Osteocyte (in vitro differentiated cells): ENCODE results near the gene PLA2G7. TPM values are rescaled to one million over a fixed set of nuclear protein-coding genes. Genes with fewer than 3 reads are reported as not detected.

Experiments used
- DNase-seq: peaks from one replicate; pipeline ENCODE4 v3.0.0; 2021; ENCODE audit warnings: mixed read lengths; ENCODE audit not compliant: unreplicated experiment; ENCODE audit errors: extremely low spot score
- H3K27ac Mint-ChIP-seq: one replicate; pipeline ENCODE4 v1.8.0; 2021; ENCODE audit warnings: mild to moderate bottlenecking, mixed read lengths; ENCODE audit not compliant: unreplicated experiment
- H3K27me3 Mint-ChIP-seq: one replicate; pipeline ENCODE4 v1.8.0; 2021; ENCODE audit warnings: mixed read lengths; ENCODE audit not compliant: unreplicated experiment
- H3K36me3 Mint-ChIP-seq: one replicate; pipeline ENCODE4 v1.8.0; 2021; ENCODE audit warnings: mixed read lengths; ENCODE audit not compliant: unreplicated experiment
- H3K4me1 Mint-ChIP-seq: one replicate; pipeline ENCODE4 v1.8.0; 2021; ENCODE audit warnings: mixed read lengths; ENCODE audit not compliant: unreplicated experiment
- H3K4me3 Mint-ChIP-seq: one replicate; pipeline ENCODE4 v1.8.0; 2021; ENCODE audit warnings: mild to moderate bottlenecking, moderate library complexity, mixed read lengths; ENCODE audit not compliant: unreplicated experiment
- H3K9me3 Mint-ChIP-seq: one replicate; pipeline ENCODE4 v1.8.0; 2021; ENCODE audit warnings: mixed read lengths; ENCODE audit not compliant: unreplicated experiment
- total RNA-seq: library from RNA; stranded (reverse); gene quantifications from 2 replicates; pipeline ENCODE4 v1.2.1, GENCODE V29; 2021
- TF ChIP-seq, protein P1 (sequence below): fragments of 200-600 bp; sonication (generic); IDR thresholded peaks from 2 replicates; pipeline ENCODE4 v1.5.0; 2021; ENCODE audit warnings: antibody characterized with exemption, mild to moderate bottlenecking, moderate library complexity

The PLA2G7 gene
- total RNA-seq, 1 donor from 2014 or later: not detected

DNA sequence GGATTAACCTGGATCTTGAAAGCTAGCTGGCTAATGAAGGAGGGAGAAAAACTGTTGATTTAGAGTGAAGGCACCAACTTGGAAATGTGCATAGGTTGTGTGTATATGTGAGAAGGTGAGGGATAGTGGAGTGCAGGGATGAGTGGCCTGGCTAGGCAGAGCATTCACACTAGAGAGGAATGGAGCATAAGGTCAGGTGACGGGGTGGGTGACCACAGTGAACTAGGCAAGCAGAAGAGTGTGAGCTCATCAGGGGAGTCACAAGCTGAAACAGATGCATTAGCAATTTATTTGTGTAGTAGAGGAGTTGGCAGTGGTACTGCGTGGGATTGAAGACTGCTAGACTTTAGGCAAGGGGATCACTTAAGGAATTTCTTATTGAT, 22.0 kb upstream of the PLA2G7 start:
- no peaks in the 10 kb centered on the region for H3K36me3 Mint-ChIP-seq
- H3K27me3 Mint-ChIP-seq: peaks cover 3% of the 10 kb centered on the region
- no peak overlapping the region for H3K4me3 Mint-ChIP-seq
- H3K9me3 Mint-ChIP-seq: no peaks in the 10 kb centered on the region
- TF ChIP-seq, protein P1, sequence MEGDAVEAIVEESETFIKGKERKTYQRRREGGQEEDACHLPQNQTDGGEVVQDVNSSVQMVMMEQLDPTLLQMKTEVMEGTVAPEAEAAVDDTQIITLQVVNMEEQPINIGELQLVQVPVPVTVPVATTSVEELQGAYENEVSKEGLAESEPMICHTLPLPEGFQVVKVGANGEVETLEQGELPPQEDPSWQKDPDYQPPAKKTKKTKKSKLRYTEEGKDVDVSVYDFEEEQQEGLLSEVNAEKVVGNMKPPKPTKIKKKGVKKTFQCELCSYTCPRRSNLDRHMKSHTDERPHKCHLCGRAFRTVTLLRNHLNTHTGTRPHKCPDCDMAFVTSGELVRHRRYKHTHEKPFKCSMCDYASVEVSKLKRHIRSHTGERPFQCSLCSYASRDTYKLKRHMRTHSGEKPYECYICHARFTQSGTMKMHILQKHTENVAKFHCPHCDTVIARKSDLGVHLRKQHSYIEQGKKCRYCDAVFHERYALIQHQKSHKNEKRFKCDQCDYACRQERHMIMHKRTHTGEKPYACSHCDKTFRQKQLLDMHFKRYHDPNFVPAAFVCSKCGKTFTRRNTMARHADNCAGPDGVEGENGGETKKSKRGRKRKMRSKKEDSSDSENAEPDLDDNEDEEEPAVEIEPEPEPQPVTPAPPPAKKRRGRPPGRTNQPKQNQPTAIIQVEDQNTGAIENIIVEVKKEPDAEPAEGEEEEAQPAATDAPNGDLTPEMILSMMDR: no peak
- no peak overlapping the region for H3K27ac Mint-ChIP-seq
- no peak for DNase-seq
- H3K4me1 Mint-ChIP-seq: no peaks in the 10 kb centered on the region

GRCh38 chr6:46756469-46757213, 21.5 kb upstream of the PLA2G7 start:
- Mint-ChIP-seq H3K4me1 (no peaks in the 10 kb centered on the region), H3K27ac (no peak overlapping the region), H3K36me3 (no peaks in the 10 kb centered on the region), H3K9me3 (no peaks in the 10 kb centered on the region), H3K4me3 (no peak overlapping the region), H3K27me3 (peaks cover 6% of the 10 kb centered on the region)
- DNase-seq: no peak
- TF ChIP-seq, protein P1: no peak

DNA sequence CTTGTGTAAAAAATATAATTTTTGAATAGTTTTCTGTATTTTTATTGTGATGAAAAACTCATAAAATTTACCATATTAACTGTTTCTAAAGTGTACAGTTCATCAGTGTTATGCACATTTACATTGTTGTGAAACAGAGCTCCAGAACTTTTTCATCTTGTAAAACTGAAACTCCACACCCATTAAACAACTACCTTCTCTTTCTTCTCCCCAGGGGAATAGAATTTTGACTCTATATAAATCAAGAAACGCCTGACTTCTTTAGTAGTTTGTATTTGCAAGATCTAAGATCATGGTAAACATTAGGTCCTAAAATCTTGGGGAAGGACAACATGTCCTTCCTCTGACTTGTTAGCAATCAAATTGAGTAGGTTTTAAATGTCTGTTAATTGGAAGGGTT, 20.7 kb upstream of the PLA2G7 start:
- Mint-ChIP-seq H3K4me3 (no peak overlapping the region), H3K9me3 (no peaks in the 10 kb centered on the region), H3K36me3 (no peaks in the 10 kb centered on the region), H3K27ac (no peak overlapping the region), H3K27me3 (peaks cover 6% of the 10 kb centered on the region), H3K4me1 (no peaks in the 10 kb centered on the region)
- DNase-seq: no peak
- TF ChIP-seq, protein P1: no peak

GRCh38 chr6:46751658-46752057, 16.5 kb upstream of the PLA2G7 start:
- H3K4me3 Mint-ChIP-seq: no peak overlapping the region
- H3K27ac Mint-ChIP-seq: no peak overlapping the region
- no peak for DNase-seq
- TF ChIP-seq, protein P1: no peak
- no peaks in the 10 kb centered on the region for H3K9me3 Mint-ChIP-seq
- no peaks in the 10 kb centered on the region for H3K4me1 Mint-ChIP-seq
- peaks cover 3% of the 10 kb centered on the region for H3K27me3 Mint-ChIP-seq
- no peaks in the 10 kb centered on the region for H3K36me3 Mint-ChIP-seq

DNA sequence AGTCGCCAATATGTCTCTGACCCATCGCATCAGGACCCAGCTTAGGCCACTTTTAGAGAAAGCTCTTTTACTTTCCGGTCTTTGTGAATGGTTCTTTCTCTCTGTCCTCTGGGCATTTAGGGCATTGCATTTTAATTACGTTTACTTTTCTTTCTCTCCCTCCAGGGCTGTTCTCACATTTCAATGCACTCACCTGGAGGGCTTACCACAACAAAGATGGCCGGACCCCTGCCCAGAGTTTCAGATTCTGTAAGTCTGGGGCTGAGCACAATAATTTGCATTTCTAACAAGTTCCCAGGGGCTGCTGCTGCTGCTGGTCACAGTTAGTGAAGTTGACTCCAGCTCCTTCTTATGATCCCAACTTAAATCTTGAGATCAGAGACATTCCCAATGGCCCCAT, 14.6 kb upstream of the PLA2G7 start:
- Mint-ChIP-seq H3K36me3 (no peaks in the 10 kb centered on the region), H3K27ac (no peak overlapping the region), H3K4me1 (no peaks in the 10 kb centered on the region), H3K9me3 (no peaks in the 10 kb centered on the region), H3K27me3 (peaks cover 14% of the 10 kb centered on the region), H3K4me3 (no peak overlapping the region)
- TF ChIP-seq, protein P1: no peak
- no peak for DNase-seq
